Karpas-422 (cell line): ENCODE data around the gene DOCK4. TPM values are rescaled to one million over a fixed set of nuclear protein-coding genes. Genes with fewer than 3 reads are reported as not detected.

Source experiments
- DNase-seq: peaks from one replicate; pipeline ENCODE4 v3.0.0-alpha.2; 2015
- H2AFZ ChIP-seq: fragments of 200-600 bp; sonication (generic); 2 replicates; pipeline ENCODE4 v1.6.1; 2014; ENCODE audit warnings: antibody characterized with exemption, low read length, mixed read lengths
- H3K27ac ChIP-seq: fragments of 200-600 bp; sonication (generic); 2 replicates; pipeline ENCODE4 v1.5.1; 2014; ENCODE audit warnings: mild to moderate bottlenecking, low read length, moderate library complexity
- H3K27me3 ChIP-seq: fragments of 200-600 bp; sonication (generic); 2 replicates; pipeline ENCODE4 v1.6.1; 2014; ENCODE audit warnings: low read length, mixed read lengths
- H3K36me3 ChIP-seq: fragments of 200-600 bp; sonication (generic); 2 replicates; pipeline ENCODE4 v1.6.1; 2014; ENCODE audit warnings: low read length, mixed read lengths; ENCODE audit not compliant: insufficient read depth
- H3K4me1 ChIP-seq: fragments of 200-600 bp; sonication (generic); 2 replicates; pipeline ENCODE4 v1.6.1; 2014; ENCODE audit warnings: mild to moderate bottlenecking, low read length, mixed read lengths
- H3K4me2 ChIP-seq: fragments of 200-600 bp; sonication (generic); 2 replicates; pipeline ENCODE4 v1.6.1; 2014; ENCODE audit warnings: low read length, low read depth, mild to moderate bottlenecking; ENCODE audit not compliant: poor library complexity, severe bottlenecking
- H3K4me3 ChIP-seq: fragments of 200-600 bp; sonication (generic); 2 replicates; pipeline ENCODE4 v1.5.1; 2014; ENCODE audit warnings: mild to moderate bottlenecking, antibody characterized with exemption, low read length, mixed read lengths
- H3K79me2 ChIP-seq: fragments of 200-600 bp; sonication (generic); 2 replicates; pipeline ENCODE4 v1.6.1; 2014; ENCODE audit warnings: mild to moderate bottlenecking, low read length, mixed read lengths
- H3K9ac ChIP-seq: fragments of 200-600 bp; sonication (generic); 2 replicates; pipeline ENCODE4 v1.6.0; 2014; ENCODE audit warnings: low read length
- H3K9me2 ChIP-seq: fragments of 200-600 bp; sonication (generic), shearing (Covaris generic); replicated peaks from 2 replicates; pipeline ENCODE4 v1.6.0; 2014; ENCODE audit warnings: mild to moderate bottlenecking, low read length, moderate library complexity; ENCODE audit not compliant: insufficient read depth
- H3K9me3 ChIP-seq: fragments of 300-700, 200-600 bp; sonication (generic); 2 replicates; pipeline ENCODE4 v1.6.1; 2014; ENCODE audit warnings: low read length, mixed read lengths
- H4K20me1 ChIP-seq: fragments of 200-600 bp; sonication (generic); 2 replicates; pipeline ENCODE4 v1.6.1; 2014; ENCODE audit warnings: mild to moderate bottlenecking, antibody characterized with exemption, low read length, low read depth; ENCODE audit not compliant: insufficient read depth
- total RNA-seq: library from RNA; depleted of rRNA; stranded (reverse); fragments of >200 nt; shearing (Covaris generic); gene quantifications from 2 replicates; pipeline ENCODE4 v1.2.3, GENCODE V29; 2014; ENCODE audit warnings: low replicate concordance

DOCK4 gene
- total RNA-seq, 1 experiment from 2014 or later = 0.07 TPM

DNA sequence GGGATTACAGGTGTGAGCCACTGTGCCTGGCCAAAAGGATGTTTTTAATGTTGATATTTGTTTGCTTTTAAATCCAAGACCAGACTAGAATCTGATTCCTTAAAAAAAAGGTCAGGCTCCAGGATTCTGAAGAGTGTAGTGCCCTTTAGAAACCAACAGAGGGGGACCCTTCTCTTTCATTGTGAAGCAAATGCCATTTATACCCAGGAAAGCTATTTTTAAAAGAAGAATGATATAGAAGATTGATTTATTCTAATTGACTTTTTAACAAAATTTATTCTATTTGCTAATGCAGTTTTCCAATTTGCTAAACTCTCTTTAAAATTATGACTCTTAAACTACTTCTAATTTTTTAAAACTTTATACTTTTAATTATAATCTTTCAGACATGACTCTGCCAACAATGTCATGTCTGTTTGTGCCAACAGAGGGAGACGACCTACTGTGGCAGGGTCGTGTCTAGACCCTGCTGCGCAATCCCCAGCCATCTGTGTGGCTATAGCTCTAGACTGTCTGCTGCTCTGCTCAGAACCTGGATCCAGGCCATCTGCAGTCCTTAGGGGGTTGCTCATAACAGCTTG, 442.9 kb downstream of the DOCK4 start:
- Histone ChIP-seq H4K20me1 (no peaks in the 10 kb centered on the region), H3K36me3 (no peaks in the 10 kb centered on the region), H3K4me1 (no peaks in the 10 kb centered on the region), H3K27ac (no peak overlapping the region), H2AFZ (no peak overlapping the region), H3K9ac (no peak overlapping the region), H3K4me3 (no peak overlapping the region), H3K79me2 (no peaks in the 10 kb centered on the region), H3K9me2 (no peaks in the 10 kb centered on the region), H3K27me3 (no peaks in the 10 kb centered on the region), H3K4me2 (no peak overlapping the region), H3K9me3 (no peaks in the 10 kb centered on the region)
- DNase-seq = peak; percentile 53

DNA sequence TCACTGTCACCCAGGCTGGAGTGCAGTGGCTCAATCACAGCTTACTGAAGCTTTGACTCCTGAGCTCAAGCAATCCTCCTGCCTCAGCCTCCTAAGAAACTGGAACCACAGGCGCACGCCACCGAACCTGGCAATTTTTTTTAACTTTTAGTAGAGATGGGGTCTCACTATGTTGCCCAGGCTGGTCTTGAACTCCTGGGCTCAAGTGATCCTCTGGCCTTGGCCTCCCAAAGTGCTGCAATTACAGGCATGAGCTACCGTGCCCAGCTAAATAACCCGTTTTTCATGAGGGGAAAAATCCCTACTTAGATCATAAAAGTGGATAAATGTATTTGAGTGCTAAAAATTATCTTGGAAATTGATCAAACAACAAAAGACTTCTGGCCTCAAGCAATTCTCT, 443.4 kb downstream of the DOCK4 start:
- no peaks in the 10 kb centered on the region for H3K9me3 ChIP-seq

DNA sequence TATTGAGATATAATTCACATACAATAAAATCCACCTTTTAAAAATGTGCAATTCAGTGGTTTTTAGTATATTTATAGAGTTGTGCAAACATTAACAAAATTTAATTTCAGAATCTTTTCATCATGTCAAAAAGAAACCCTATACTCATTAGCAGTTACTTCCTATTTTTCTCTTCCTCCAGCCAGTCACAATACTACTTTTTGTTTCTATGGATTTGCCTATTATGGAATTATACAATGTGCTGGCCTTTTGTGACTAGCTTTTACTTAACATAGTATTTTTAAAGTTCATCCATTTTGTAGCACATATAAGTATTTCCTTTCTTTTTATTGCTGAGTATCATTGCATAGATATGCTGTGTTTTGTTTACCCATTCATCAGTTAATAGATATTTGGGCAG, 444.0 kb downstream of the DOCK4 start:
- no peak for DNase-seq

More for the DNA sequence above, 443.4 kb downstream of the DOCK4 start:
- Histone ChIP-seq H3K9me2 (no peaks in the 10 kb centered on the region), H3K4me3 (no peak overlapping the region), H3K27me3 (no peaks in the 10 kb centered on the region), H3K9ac (no peak overlapping the region), H4K20me1 (no peaks in the 10 kb centered on the region), H3K27ac (no peak overlapping the region), H3K4me1 (no peaks in the 10 kb centered on the region), H3K36me3 (no peaks in the 10 kb centered on the region), H3K4me2 (no peak overlapping the region), H3K79me2 (no peaks in the 10 kb centered on the region), H2AFZ (no peak overlapping the region)
- no peak for DNase-seq

DNA sequence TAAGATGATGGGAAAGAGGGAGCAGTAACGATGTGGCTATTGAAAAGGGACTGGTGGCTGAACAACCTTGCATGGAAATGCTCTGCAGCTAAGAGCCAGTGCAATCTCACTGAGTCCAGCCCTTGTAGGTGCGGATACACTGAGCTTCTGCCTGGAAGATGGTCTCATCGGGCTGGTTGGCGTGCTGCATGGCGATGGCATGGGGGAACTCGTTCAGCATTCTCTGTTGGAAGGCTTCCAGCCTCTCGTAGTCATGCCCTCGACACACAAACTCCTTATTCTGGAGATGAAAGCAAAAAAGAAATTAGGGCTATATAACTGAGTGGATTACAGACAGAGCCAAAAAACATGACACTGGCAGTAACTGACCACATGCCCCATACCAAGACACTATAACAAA, 446.2 kb downstream of the DOCK4 start:
- Histone ChIP-seq H3K4me1 (no peaks in the 10 kb centered on the region), H3K9me2 (no peaks in the 10 kb centered on the region), H3K9me3 (no peaks in the 10 kb centered on the region), H3K4me2 (no peak overlapping the region), H2AFZ (no peak overlapping the region), H3K4me3 (no peak overlapping the region), H3K36me3 (no peaks in the 10 kb centered on the region), H3K9ac (no peak overlapping the region), H3K27ac (no peak overlapping the region), H3K27me3 (no peaks in the 10 kb centered on the region), H3K79me2 (no peaks in the 10 kb centered on the region), H4K20me1 (no peaks in the 10 kb centered on the region)
- no peak for DNase-seq

More for the DNA sequence above, 444.0 kb downstream of the DOCK4 start:
- Histone ChIP-seq H3K4me3 (no peak overlapping the region), H2AFZ (no peak overlapping the region), H3K4me2 (no peak overlapping the region), H3K4me1 (no peaks in the 10 kb centered on the region), H3K27me3 (no peaks in the 10 kb centered on the region), H3K36me3 (no peaks in the 10 kb centered on the region), H3K9me2 (no peaks in the 10 kb centered on the region), H3K9ac (no peak overlapping the region), H3K27ac (no peak overlapping the region), H3K79me2 (no peaks in the 10 kb centered on the region), H4K20me1 (no peaks in the 10 kb centered on the region), H3K9me3 (no peaks in the 10 kb centered on the region)

DNA sequence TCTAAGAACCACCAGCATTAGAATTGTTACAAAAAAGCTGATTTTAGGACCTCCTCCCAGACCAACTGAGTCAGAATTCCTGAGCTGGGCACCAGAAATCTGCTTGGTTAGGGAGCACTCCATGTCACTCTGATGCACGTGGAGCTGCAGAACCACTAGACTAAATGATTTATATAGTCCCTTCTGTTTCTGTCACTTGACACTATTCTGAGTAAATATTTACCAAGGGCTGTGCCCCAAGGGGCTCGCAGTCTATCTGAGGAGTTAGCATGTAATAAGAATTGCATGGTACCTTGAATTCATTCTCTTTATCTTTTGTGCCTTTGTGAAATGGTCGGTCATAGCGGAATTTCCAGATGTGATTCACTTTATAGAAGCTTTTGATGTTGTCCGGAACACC, 447.9 kb downstream of the DOCK4 start:
- no peak overlapping the region for H2AFZ ChIP-seq
- DNase-seq = no peak
- no peaks in the 10 kb centered on the region for H4K20me1 ChIP-seq

DNA sequence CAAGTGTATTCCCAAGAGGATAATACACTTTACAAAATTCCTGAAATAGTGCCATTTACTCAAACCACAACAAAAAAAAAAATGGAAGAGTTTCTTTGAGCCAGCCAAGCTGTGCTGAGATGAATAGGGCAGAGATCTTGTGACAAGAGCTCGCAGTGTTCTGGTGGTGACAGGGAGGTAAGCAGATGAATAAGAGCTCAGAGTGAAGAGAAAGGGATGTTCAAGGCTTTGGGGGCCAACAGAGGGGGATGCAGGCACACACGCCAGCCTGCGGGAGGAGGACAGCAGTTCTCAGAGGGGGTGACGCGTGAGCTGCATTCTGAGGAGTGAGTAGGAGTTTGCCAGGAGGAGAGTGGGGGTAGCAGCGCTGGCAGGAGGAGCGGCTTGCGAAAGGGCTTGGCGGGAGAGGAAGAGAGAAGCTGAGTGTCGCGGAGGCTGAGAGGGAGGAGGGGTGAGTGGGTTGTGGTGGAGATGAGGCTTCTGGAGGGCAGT, 449.5 kb downstream of the DOCK4 start:
- no peaks in the 10 kb centered on the region for H3K36me3 ChIP-seq
- H3K27me3 ChIP-seq = no peaks in the 10 kb centered on the region
- H3K4me3 ChIP-seq = no peak overlapping the region
- DNase-seq = no peak
- H3K9me2 ChIP-seq = no peaks in the 10 kb centered on the region
- H3K79me2 ChIP-seq = no peaks in the 10 kb centered on the region
- no peaks in the 10 kb centered on the region for H3K4me1 ChIP-seq
- H2AFZ ChIP-seq = no peak overlapping the region
- H3K9me3 ChIP-seq = no peaks in the 10 kb centered on the region
- H3K27ac ChIP-seq = no peak overlapping the region
- H4K20me1 ChIP-seq = no peaks in the 10 kb centered on the region
- no peak overlapping the region for H3K9ac ChIP-seq
- no peak overlapping the region for H3K4me2 ChIP-seq

More for the DNA sequence above, 447.9 kb downstream of the DOCK4 start:
- no peaks in the 10 kb centered on the region for H3K79me2 ChIP-seq
- H3K9ac ChIP-seq = no peak overlapping the region
- no peak overlapping the region for H3K4me2 ChIP-seq
- no peaks in the 10 kb centered on the region for H3K36me3 ChIP-seq
- no peak overlapping the region for H3K27ac ChIP-seq
- H3K27me3 ChIP-seq = no peaks in the 10 kb centered on the region
- no peaks in the 10 kb centered on the region for H3K4me1 ChIP-seq
- no peak overlapping the region for H3K4me3 ChIP-seq
- no peaks in the 10 kb centered on the region for H3K9me3 ChIP-seq
- H3K9me2 ChIP-seq = no peaks in the 10 kb centered on the region

DNA sequence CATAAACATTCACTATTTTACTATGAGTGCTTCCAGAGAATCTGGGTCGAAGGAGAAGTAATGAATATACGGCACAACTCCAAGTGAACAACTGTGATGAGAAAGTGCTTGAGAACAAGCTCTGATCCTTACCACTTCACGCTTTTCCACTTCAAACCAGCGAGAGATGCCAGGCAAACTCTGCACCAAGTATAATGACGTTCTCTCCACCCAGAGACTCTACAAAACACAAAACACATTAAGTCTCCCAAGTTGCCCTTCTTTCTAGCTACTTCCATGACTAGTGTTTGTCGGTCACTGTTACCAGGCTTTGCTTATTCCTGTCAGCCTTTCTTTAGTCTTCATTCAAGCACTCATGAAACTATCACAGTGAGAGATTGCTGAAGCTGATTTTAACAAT, 450.8 kb downstream of the DOCK4 start:
- H3K9ac ChIP-seq = no peak overlapping the region

DNA sequence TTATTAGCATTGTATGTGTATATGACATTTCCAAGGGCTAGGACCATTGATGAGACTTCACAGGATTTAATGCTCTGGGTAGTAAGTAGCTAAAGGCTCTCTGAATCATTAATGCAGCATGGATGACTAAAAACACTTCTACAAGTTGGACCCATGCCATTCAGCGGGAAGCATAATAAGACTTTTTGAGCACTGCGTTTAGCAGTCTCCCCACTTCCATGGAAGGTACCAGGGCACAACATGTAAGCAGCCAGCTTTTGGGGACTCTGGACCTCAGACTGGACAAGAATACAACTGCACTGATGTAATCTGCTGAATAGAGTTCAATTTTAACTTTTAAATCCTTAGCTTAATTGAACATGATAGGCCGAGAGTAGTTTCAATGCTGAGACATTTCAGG, 452.2 kb downstream of the DOCK4 start:
- no peaks in the 10 kb centered on the region for H3K4me1 ChIP-seq
- H3K4me3 ChIP-seq = no peak overlapping the region
- no peaks in the 10 kb centered on the region for H3K27me3 ChIP-seq
- H3K4me2 ChIP-seq = no peak overlapping the region
- no peaks in the 10 kb centered on the region for H3K9me2 ChIP-seq
- no peaks in the 10 kb centered on the region for H4K20me1 ChIP-seq
- no peak for DNase-seq
- H3K9ac ChIP-seq = no peak overlapping the region
- no peak overlapping the region for H2AFZ ChIP-seq
- H3K36me3 ChIP-seq = no peaks in the 10 kb centered on the region
- H3K79me2 ChIP-seq = no peaks in the 10 kb centered on the region
- H3K27ac ChIP-seq = no peak overlapping the region
- H3K9me3 ChIP-seq = no peaks in the 10 kb centered on the region

More for the DNA sequence above, 450.8 kb downstream of the DOCK4 start:
- no peaks in the 10 kb centered on the region for H3K79me2 ChIP-seq
- no peak overlapping the region for H3K4me3 ChIP-seq
- no peaks in the 10 kb centered on the region for H3K36me3 ChIP-seq
- DNase-seq = no peak
- no peaks in the 10 kb centered on the region for H4K20me1 ChIP-seq
- H3K27ac ChIP-seq = no peak overlapping the region
- H2AFZ ChIP-seq = no peak overlapping the region
- H3K9me2 ChIP-seq = no peaks in the 10 kb centered on the region
- no peaks in the 10 kb centered on the region for H3K27me3 ChIP-seq
- no peak overlapping the region for H3K4me2 ChIP-seq
- H3K9me3 ChIP-seq = no peaks in the 10 kb centered on the region
- H3K4me1 ChIP-seq = no peaks in the 10 kb centered on the region
